ENCODE data around the gene OSCP1. TPM values are rescaled to one million over a fixed set of nuclear protein-coding genes. Genes with fewer than 3 reads are reported as not detected.

Gene OSCP1, protein sequence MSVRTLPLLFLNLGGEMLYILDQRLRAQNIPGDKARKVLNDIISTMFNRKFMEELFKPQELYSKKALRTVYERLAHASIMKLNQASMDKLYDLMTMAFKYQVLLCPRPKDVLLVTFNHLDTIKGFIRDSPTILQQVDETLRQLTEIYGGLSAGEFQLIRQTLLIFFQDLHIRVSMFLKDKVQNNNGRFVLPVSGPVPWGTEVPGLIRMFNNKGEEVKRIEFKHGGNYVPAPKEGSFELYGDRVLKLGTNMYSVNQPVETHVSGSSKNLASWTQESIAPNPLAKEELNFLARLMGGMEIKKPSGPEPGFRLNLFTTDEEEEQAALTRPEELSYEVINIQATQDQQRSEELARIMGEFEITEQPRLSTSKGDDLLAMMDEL
- polyA plus RNA-seq, result 51.8 and 57.1 TPM in 2 replicates

GRCh38 chr1:36450270-36450918 lies at the start of gene OSCP1:
TSS of gene OSCP1 (minus strand) at chr1:36450451. CDS start at chr1:36450369, 82 bp downstream.

GRCh38 chr1:36482724-36483388 lies 32.6 kb upstream of the OSCP1 start, which contains the start of gene CSF3R:
TSS of gene CSF3R (minus strand) at chr1:36482913. CDS start at chr1:36479496, 3,417 bp downstream.

GRCh38 chr1:36463803-36464604 lies 13.8 kb upstream of the OSCP1 start, which contains the start of gene MRPS15:
TSS of gene MRPS15 (minus strand) at chr1:36464384. CDS start at chr1:36464275, 109 bp downstream.

DNA sequence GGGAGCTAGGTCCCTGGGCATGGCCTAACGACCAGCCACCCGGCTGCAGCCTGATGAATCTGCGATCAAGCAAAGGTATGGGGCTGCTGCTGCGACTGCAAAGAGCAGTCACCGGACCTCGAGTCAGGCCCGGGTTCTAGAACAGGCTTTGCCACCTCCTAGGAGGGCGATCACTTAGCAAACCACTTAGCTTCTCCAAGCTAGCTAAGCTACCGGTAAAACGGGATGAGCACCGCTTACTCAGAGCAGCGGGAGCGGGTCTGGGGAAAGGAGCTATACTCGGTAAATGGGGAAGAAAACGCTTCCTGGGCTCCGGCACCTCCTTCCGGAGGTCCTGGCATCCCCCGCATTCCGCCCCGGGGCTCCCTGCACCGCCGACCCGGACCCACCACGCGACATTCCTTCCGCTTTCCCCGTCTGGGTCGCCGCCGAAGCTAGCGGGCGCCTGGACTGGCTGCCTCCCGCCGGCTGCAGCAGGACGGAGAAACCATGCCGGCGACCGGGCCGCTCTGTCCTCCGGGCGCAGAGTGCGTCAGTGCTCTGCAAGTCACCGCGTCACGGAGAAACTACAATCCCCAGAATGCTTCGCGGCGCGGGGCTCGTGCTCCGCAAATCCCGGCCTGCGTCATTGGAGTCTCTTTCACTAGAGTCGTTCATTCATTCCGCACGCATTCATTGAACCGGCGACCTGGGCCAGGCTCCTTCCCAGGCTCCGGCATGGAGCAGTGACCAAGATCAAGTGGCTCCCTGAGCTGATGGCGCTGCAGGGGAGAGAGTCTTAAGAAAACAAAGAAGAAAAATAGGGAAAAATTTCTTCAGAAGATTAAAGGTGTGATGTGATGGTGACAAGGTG lies 52.6 kb downstream of the OSCP1 start, which contains the start of gene LSM10:
Gene LSM10, minus strand, starts transcription at position 531 of the 853 bp plus-strand sequence. CDS start 3,779 bp downstream, outside the sequence.

GRCh38 chr1:36385410-36386264 lies 64.6 kb downstream of the OSCP1 start, which contains the start of gene STK40:
TSS of gene STK40 (minus strand) at chr1:36385924. CDS start at chr1:36361332, 24,592 bp downstream.

Other genes with a start within 250 kb of the OSCP1 start
- gene THRAP3, start 226.0 kb downstream of the OSCP1 start, polyA plus RNA-seq, result 44.4 and 61.2 TPM in 2 replicates
- 0.13 and 0.73 TPM in 2 replicates for gene SH3D21, start 144.1 kb downstream of the OSCP1 start, polyA plus RNA-seq
- gene EVA1B, start 126.8 kb downstream of the OSCP1 start, polyA plus RNA-seq, result 0.24 TPM in 1 of 2 replicates, not detected in the other
- 0.39 and 1.2 TPM in 2 replicates for gene STK40, start 64.5 kb downstream of the OSCP1 start, polyA plus RNA-seq
- 37.8 and 55.1 TPM in 2 replicates for gene LSM10, start 52.5 kb downstream of the OSCP1 start, polyA plus RNA-seq
- gene MRPS15, start 13.9 kb upstream of the OSCP1 start, polyA plus RNA-seq, result 90.8 and 109 TPM in 2 replicates
- not detected in 2 replicates for gene CSF3R, start 32.5 kb upstream of the OSCP1 start, polyA plus RNA-seq

All from Purkinje cell (primary cell).